HepG2 (cell line): ENCODE results near the gene TM9SF3.

ENCODE experiments used
- CHD2 ChIP-seq: IDR thresholded peaks from 2 replicates; pipeline ENCODE4 v1.6.1; 2011; ENCODE audit warnings: low read depth, low read length, improper control_type of control experiment
- CTCF ChIP-seq: sonication (generic); formaldehyde crosslinking; IDR thresholded peaks from 2 replicates; pipeline ENCODE4 v1.5.0; 2020; ENCODE audit warnings: mild to moderate bottlenecking, missing genetic modification reagents, moderate library complexity
- ESRRA ChIP-seq: sonication (generic); formaldehyde crosslinking; IDR thresholded peaks from 2 replicates; pipeline ENCODE4 v1.5.1; 2020; ENCODE audit warnings: mild to moderate bottlenecking, low read depth, missing genetic modification reagents
- FIP1L1 ChIP-seq: fragments of 200-400 bp; formaldehyde crosslinking; IDR thresholded peaks from 2 replicates; pipeline ENCODE4 v1.6.1; 2018; ENCODE audit warnings: low read depth, mild to moderate bottlenecking, low read length, moderate library complexity, borderline replicate concordance; ENCODE audit not compliant: insufficient read depth
- FOSL1 ChIP-seq: sonication (generic); formaldehyde crosslinking; IDR thresholded peaks from 2 replicates; pipeline ENCODE4 v1.9.0; 2021; ENCODE audit warnings: missing genetic modification reagents, borderline replicate concordance
- HDAC2 ChIP-seq: sonication (generic); formaldehyde crosslinking; IDR thresholded peaks from 2 replicates; pipeline ENCODE4 v1.4.0; 2020; ENCODE audit warnings: missing genetic modification reagents
- NFYB ChIP-seq: sonication (generic); formaldehyde crosslinking; IDR thresholded peaks from 2 replicates; pipeline ENCODE4 v1.4.0; 2020; ENCODE audit warnings: missing genetic modification reagents
- POLR2AphosphoS5 ChIP-seq: IDR thresholded peaks from 2 replicates; pipeline ENCODE4 v1.6.1; 2012; ENCODE audit warnings: low read depth, low read length
- POLR2G ChIP-seq: fragments of 200-400 bp; formaldehyde crosslinking; IDR thresholded peaks from 2 replicates; pipeline ENCODE4 v1.6.1; 2018; ENCODE audit warnings: mild to moderate bottlenecking, low read depth, low read length, moderate library complexity
- SMARCC2 ChIP-seq: fragments of 450-650 bp; IDR thresholded peaks from 2 replicates; pipeline ENCODE4 v1.6.1; 2017; ENCODE audit warnings: antibody characterized with exemption, mild to moderate bottlenecking
- ZC3H4 ChIP-seq: sonication (generic); formaldehyde crosslinking; IDR thresholded peaks from 2 replicates; pipeline ENCODE4 v1.4.0; 2020; ENCODE audit warnings: missing genetic modification reagents, borderline replicate concordance
- ZNF275 ChIP-seq: sonication (generic); formaldehyde crosslinking; IDR thresholded peaks from 2 replicates; pipeline ENCODE4 v1.8.0; 2022; ENCODE audit warnings: missing genetic modification reagents, mild to moderate bottlenecking, inconsistent platforms, borderline replicate concordance
- ZNF567 ChIP-seq: sonication (generic); formaldehyde crosslinking; IDR thresholded peaks from 2 replicates; pipeline ENCODE4 v1.8.1; 2023; ENCODE audit warnings: mild to moderate bottlenecking, missing genetic modification reagents, borderline replicate concordance

- peak; percentile 78 for TF ChIP-seq CTCF (CRISPR knock-in tag)
- TF ChIP-seq NFYB (CRISPR knock-in tag): no peak
- no peak for TF ChIP-seq CHD2
- TF ChIP-seq FIP1L1: no peak
- no peak for TF ChIP-seq POLR2G
- TF ChIP-seq ZNF275 (CRISPR knock-in tag): no peak
- TF ChIP-seq HDAC2: no peak
- TF ChIP-seq SMARCC2: no peak
- no peak for TF ChIP-seq ZC3H4 (CRISPR knock-in tag)
- TF ChIP-seq ZNF567 (CRISPR knock-in tag): no peak
- TF ChIP-seq POLR2AphosphoS5: no peak
- no peak for TF ChIP-seq FOSL1
- TF ChIP-seq ESRRA (CRISPR knock-in tag): no peak
These were observed 75.5 kb downstream of the TM9SF3 start for GRCh38 chr10:96511044-96511945.
